ENCODE measurements around the gene CANX. TPM values are rescaled to one million over a fixed set of nuclear protein-coding genes. Genes with fewer than 3 reads are reported as not detected.

CANX gene
- total and polyA plus RNA-seq, 2 donors (not counting 3 experiments of a cell fraction or from before 2014, with no cell fraction given): 193 to 986 TPM

- no peaks in the 10 kb centered on the region for H3K9me1 ChIP-seq (replicated peaks; ENCODE audit: control insufficient read depth, extremely low read depth, insufficient read depth, low read length)
- H3K4me3 ChIP-seq (replicated peaks in 1 of 3; ENCODE audit: insufficient read depth in 1 of 3, low read depth in 1 of 3, low read length in 3 of 3): no peak overlapping the region
- CTCF ChIA-PET: interaction anchor here (1.5 kb wide), 1 partner anchor 12 kb away, joined by 5 read pairs; the partner anchor contains the start of gene MAML1
- peaks cover 45 to 61% of the 10 kb centered on the region in 2 experiments for H3K36me3 ChIP-seq (ENCODE audit: control insufficient read depth in 2 of 2, extremely low read depth in 1 of 2, insufficient read depth in 2 of 2, low read length in 2 of 2)
- H4K20me1 ChIP-seq (replicated peaks; ENCODE audit: control insufficient read depth, extremely low read depth, insufficient read depth, low read length): no peaks in the 10 kb centered on the region
- H3K4me2 ChIP-seq (ENCODE audit: insufficient read depth, low read length): no peak overlapping the region
- H3K79me2 ChIP-seq (ENCODE audit: control insufficient read depth, insufficient read depth, low read length): peaks cover 26% of the 10 kb centered on the region
- H3K27ac ChIP-seq (ENCODE audit: insufficient read depth, low read depth, low read length): no peak overlapping the region
- H3K9ac ChIP-seq (replicated peaks; ENCODE audit: extremely low read depth, insufficient read depth, low read length): no peak overlapping the region
- dilution Hi-C loops (cut with MboI; ENCODE audit: extremely low pct_ligation_motif_present, low sequenced_read_pairs): no loop called here
- no peak overlapping the region for H2AFZ ChIP-seq (ENCODE audit: low read depth, low read length)
- no peak for TF ChIP-seq MYC (IDR thresholded peaks at IDR 0.05; ENCODE audit: low read depth, low read length)
- no peaks in the 10 kb centered on the region for H3K9me3 ChIP-seq (replicated peaks; ENCODE audit: control insufficient read depth, insufficient read depth, low read length)
- DNase-seq (ENCODE audit: low read depth, low spot score): no peak
- H3K27me3 ChIP-seq (ENCODE audit: control insufficient read depth in 2 of 2, insufficient read depth in 2 of 2, low read length in 2 of 2): no peaks in the 10 kb centered on the region
- no TSS peak for BruUV-seq (replicated peaks)
- POLR2A ChIA-PET: no interaction called here
- no peaks in the 10 kb centered on the region for H3K4me1 ChIP-seq (ENCODE audit: control insufficient read depth, extremely low read depth, insufficient read depth, low read length)
- intact Hi-C loops (cut with micrococcal nuclease): no loop called here
- no peak for FAIRE-seq
Measured at GRCh38 chr5:179720222-179720621, 21.5 kb downstream of the CANX start.

- TF ChIP-seq MAX (IDR thresholded peaks at IDR 0.05; ENCODE audit: insufficient read depth, insufficient read length) (no peak), CTCF (IDR thresholded peaks at IDR 0.05; ENCODE audit: extremely low read depth in 1 of 2, insufficient read depth in 1 of 2, low read depth in 1 of 2, low read length in 2 of 2) (no peak), POLR2AphosphoS5 (IDR thresholded peaks at IDR 0.05; ENCODE audit: insufficient read depth, low read depth, low read length) (no peak), GATA2 (IDR thresholded peaks at IDR 0.05; ENCODE audit: insufficient read depth, insufficient read length, low read depth, low read length) (no peak), MYC (IDR thresholded peaks at IDR 0.05; ENCODE audit: low read depth, low read length) (no peak), JUN (IDR thresholded peaks at IDR 0.05; ENCODE audit: borderline replicate concordance, insufficient read depth, insufficient read length, low read depth) (no peak), EZH2 (IDR thresholded peaks at IDR 0.05; ENCODE audit: borderline replicate concordance, low read depth, low read length, severe bottlenecking) (no peak), FOS (IDR thresholded peaks at IDR 0.05; ENCODE audit: borderline replicate concordance, insufficient read depth, low read length) (no peak), POLR2A (IDR thresholded peaks at IDR 0.05; ENCODE audit: low read depth, low read length) (no peak)
- no TSS peak for BruUV-seq (replicated peaks)
- ChIA-PET POLR2A (no interaction called here), CTCF (interaction anchor here (0.5 to 1.3 kb wide), 2 partner anchors 8 to 153 kb away, joined by 3 to 4 read pairs; partner anchors contain the start of gene MAML1)
- Histone ChIP-seq H3K4me3 (replicated peaks in 1 of 3; ENCODE audit: insufficient read depth in 1 of 3, low read depth in 1 of 3, low read length in 3 of 3) (no peak overlapping the region), H3K9me3 (replicated peaks; ENCODE audit: control insufficient read depth, insufficient read depth, low read length) (no peaks in the 10 kb centered on the region), H3K9ac (replicated peaks; ENCODE audit: extremely low read depth, insufficient read depth, low read length) (no peak overlapping the region), H3K4me1 (ENCODE audit: control insufficient read depth, extremely low read depth, insufficient read depth, low read length) (no peaks in the 10 kb centered on the region), H3K27me3 (ENCODE audit: control insufficient read depth in 2 of 2, insufficient read depth in 2 of 2, low read length in 2 of 2) (no peaks in the 10 kb centered on the region), H3K79me2 (ENCODE audit: control insufficient read depth, insufficient read depth, low read length) (peaks cover 20% of the 10 kb centered on the region), H4K20me1 (replicated peaks; ENCODE audit: control insufficient read depth, extremely low read depth, insufficient read depth, low read length) (no peaks in the 10 kb centered on the region), H3K36me3 (ENCODE audit: control insufficient read depth in 2 of 2, extremely low read depth in 1 of 2, insufficient read depth in 2 of 2, low read length in 2 of 2) (peaks cover 60 to 66% of the 10 kb centered on the region in 2 experiments), H3K9me1 (replicated peaks; ENCODE audit: control insufficient read depth, extremely low read depth, insufficient read depth, low read length) (no peaks in the 10 kb centered on the region), H2AFZ (ENCODE audit: low read depth, low read length) (no peak overlapping the region), H3K27ac (ENCODE audit: insufficient read depth, low read depth, low read length) (no peak overlapping the region), H3K4me2 (ENCODE audit: insufficient read depth, low read length) (no peak overlapping the region)
- FAIRE-seq (no peak), DNase-seq (ENCODE audit: low read depth, low spot score) (no peak)
- dilution Hi-C loops (cut with MboI; ENCODE audit: extremely low pct_ligation_motif_present, low sequenced_read_pairs): no loop called here
- intact Hi-C loops (cut with micrococcal nuclease): no loop called here
Measured at GRCh38 chr5:179724163-179724562, 25.4 kb downstream of the CANX start.

Data from endothelial cell of umbilical vein (primary cell).